GM06990 (cell line): Measurements from ENCODE around the gene PIP5K1B.

Experiments
- DNase-seq: peaks from one replicate; pipeline ENCODE4 v3.0.0-alpha.2; 2011; ENCODE audit not compliant: insufficient read length; ENCODE audit errors: extremely low read depth
- H3K27me3 ChIP-seq: replicated peaks from 2 replicates; pipeline ENCODE4 v1.6.0; 2011; ENCODE audit warnings: low read length; ENCODE audit not compliant: control insufficient read depth, insufficient read depth
- H3K36me3 ChIP-seq: 2 replicates; pipeline ENCODE4 v1.5.1; 2011; ENCODE audit warnings: low read length; ENCODE audit not compliant: control insufficient read depth, insufficient read depth
- H3K4me3 ChIP-seq: replicated peaks from 2 replicates; pipeline ENCODE4 v1.5.1; 2011; ENCODE audit warnings: low read depth, mild to moderate bottlenecking, control low read depth, low read length
- TF ChIP-seq, protein P1 (sequence below): IDR thresholded peaks from 2 replicates; pipeline ENCODE4 v1.5.1; 2011; ENCODE audit warnings: low read length, control low read depth, mild to moderate bottlenecking, inconsistent platforms; ENCODE audit not compliant: insufficient read depth, poor library complexity, severe bottlenecking

Gene PIP5K1B

GRCh38 chr9:68978066-68978465 lies 273.0 kb downstream of the PIP5K1B start:
- DNase-seq: no peak
- Histone ChIP-seq H3K4me3 (no peak overlapping the region), H3K36me3 (no peaks in the 10 kb centered on the region), H3K27me3 (no peaks in the 10 kb centered on the region)
- TF ChIP-seq, protein P1, sequence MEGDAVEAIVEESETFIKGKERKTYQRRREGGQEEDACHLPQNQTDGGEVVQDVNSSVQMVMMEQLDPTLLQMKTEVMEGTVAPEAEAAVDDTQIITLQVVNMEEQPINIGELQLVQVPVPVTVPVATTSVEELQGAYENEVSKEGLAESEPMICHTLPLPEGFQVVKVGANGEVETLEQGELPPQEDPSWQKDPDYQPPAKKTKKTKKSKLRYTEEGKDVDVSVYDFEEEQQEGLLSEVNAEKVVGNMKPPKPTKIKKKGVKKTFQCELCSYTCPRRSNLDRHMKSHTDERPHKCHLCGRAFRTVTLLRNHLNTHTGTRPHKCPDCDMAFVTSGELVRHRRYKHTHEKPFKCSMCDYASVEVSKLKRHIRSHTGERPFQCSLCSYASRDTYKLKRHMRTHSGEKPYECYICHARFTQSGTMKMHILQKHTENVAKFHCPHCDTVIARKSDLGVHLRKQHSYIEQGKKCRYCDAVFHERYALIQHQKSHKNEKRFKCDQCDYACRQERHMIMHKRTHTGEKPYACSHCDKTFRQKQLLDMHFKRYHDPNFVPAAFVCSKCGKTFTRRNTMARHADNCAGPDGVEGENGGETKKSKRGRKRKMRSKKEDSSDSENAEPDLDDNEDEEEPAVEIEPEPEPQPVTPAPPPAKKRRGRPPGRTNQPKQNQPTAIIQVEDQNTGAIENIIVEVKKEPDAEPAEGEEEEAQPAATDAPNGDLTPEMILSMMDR: no peak

GRCh38 chr9:68978501-68978900 lies 273.5 kb downstream of the PIP5K1B start:
- TF ChIP-seq, protein P1: no peak

GRCh38 chr9:68979538-68980314 lies 274.7 kb downstream of the PIP5K1B start:
- no peak for DNase-seq
- Histone ChIP-seq H3K36me3 (no peaks in the 10 kb centered on the region), H3K4me3 (no peak overlapping the region), H3K27me3 (no peaks in the 10 kb centered on the region)
- TF ChIP-seq, protein P1: no peak

More at GRCh38 chr9:68978501-68978900, 273.5 kb downstream of the PIP5K1B start:
- no peak for DNase-seq
- Histone ChIP-seq H3K4me3 (no peak overlapping the region), H3K27me3 (no peaks in the 10 kb centered on the region), H3K36me3 (no peaks in the 10 kb centered on the region)

DNA sequence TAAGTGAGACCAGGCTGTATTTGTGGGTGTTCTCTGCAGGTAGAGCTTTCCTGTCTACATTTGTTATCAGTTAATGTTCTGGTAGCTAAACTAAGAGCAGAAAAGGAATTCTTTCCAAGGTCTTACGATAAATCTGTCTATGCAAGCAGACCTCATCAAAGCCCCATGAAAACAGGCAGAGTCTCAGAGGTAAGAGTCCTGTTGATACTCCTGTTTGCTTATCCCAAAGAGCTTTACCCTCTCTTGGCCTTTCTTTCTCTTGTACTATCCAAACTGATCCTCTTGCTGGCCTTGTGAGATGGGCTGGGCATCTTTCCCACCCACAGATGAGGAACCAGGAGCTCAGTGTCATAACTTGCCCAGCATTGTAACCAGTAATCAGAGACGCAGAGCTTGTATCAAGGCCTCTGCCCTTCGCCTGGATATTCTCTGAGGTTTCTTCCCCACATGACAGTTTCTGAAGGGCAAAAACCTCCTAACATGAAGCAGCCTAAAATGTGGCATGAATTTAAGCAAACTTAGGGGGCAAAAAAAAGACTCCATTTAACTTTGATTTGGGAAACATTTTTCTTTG lies 275.4 kb downstream of the PIP5K1B start:
- H3K27me3 ChIP-seq: no peaks in the 10 kb centered on the region
- H3K4me3 ChIP-seq: no peak overlapping the region
- H3K36me3 ChIP-seq: no peaks in the 10 kb centered on the region
- TF ChIP-seq, protein P1: no peak
- DNase-seq: no peak

- H3K36me3 ChIP-seq: no peaks in the 10 kb centered on the region
- H3K4me3 ChIP-seq: no peak overlapping the region
- DNase-seq: no peak
- TF ChIP-seq, protein P1: no peak
- H3K27me3 ChIP-seq: no peaks in the 10 kb centered on the region
Observed at GRCh38 chr9:68981789-68982188, 276.7 kb downstream of the PIP5K1B start.
